Chondrocyte (in vitro differentiated cells): Measurements from ENCODE around the gene SORCS1. TPM values are rescaled to one million over a fixed set of nuclear protein-coding genes. Genes with fewer than 3 reads are reported as not detected.

Experiments
- DNase-seq: peaks from one replicate; pipeline ENCODE4 v3.0.0; 2021; ENCODE audit warnings: mixed read lengths, low spot score
- H3K27ac Mint-ChIP-seq: one replicate; pipeline ENCODE4 v1.8.0; 2021; ENCODE audit warnings: mild to moderate bottlenecking, moderate library complexity, mixed read lengths; ENCODE audit not compliant: unreplicated experiment
- H3K27me3 Mint-ChIP-seq: 2 replicates; pipeline ENCODE4 v1.8.0; 2021; ENCODE audit warnings: low read depth, mixed read lengths
- H3K36me3 Mint-ChIP-seq: 2 replicates; pipeline ENCODE4 v1.8.0; 2021; ENCODE audit warnings: low read depth, mixed read lengths
- H3K4me1 Mint-ChIP-seq: 2 replicates; pipeline ENCODE4 v1.8.0; 2021; ENCODE audit warnings: low read depth, mild to moderate bottlenecking, mixed read lengths
- H3K4me3 Mint-ChIP-seq: one replicate; pipeline ENCODE4 v1.8.0; 2021; ENCODE audit warnings: mild to moderate bottlenecking, moderate library complexity, mixed read lengths; ENCODE audit not compliant: unreplicated experiment
- H3K9me3 Mint-ChIP-seq: 2 replicates; pipeline ENCODE4 v1.8.0; 2021; ENCODE audit warnings: low read depth, mixed read lengths
- total RNA-seq: library from RNA; stranded (reverse); gene quantifications from 3 replicates; pipeline ENCODE4 v1.2.1, GENCODE V29; 2021
- TF ChIP-seq, protein P1 (sequence below): fragments of 200-600 bp; sonication (generic); IDR thresholded peaks from 2 replicates; pipeline ENCODE4 v1.5.0; 2021; ENCODE audit warnings: antibody characterized with exemption, mild to moderate bottlenecking, moderate library complexity

SORCS1 gene
- total RNA-seq, 1 donor from 2014 or later, result not detected

DNA sequence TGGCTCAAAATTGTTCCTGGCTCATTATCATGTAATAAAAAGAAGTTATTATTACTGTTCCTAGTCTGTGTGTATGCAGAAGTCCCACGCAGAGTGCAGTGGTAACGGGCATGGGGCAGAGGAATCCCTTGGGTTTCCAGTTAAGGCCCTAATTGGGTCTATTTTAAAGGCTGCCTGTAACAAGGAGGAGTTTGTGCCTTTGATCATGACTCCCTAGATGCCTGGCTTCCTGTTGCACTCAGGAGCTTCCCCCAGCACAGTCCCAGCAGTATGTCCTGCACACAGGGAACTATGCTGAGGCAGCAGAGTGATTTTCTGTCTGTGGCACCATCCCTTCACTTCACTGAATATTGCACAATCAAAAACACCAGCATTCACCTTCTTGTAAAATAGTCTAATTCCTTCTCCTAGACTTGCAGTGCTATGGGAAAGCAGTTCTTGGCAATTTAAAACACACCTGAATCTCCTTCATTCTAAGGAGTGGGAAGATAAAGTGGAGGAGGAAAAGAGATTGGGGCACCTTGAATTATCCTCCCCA, 22.9 kb downstream of the SORCS1 start:
- DNase-seq, result no peak
- no peaks in the 10 kb centered on the region for H3K27me3 Mint-ChIP-seq
- H3K9me3 Mint-ChIP-seq, result no peaks in the 10 kb centered on the region
- no peak overlapping the region for H3K27ac Mint-ChIP-seq
- TF ChIP-seq, protein P1, sequence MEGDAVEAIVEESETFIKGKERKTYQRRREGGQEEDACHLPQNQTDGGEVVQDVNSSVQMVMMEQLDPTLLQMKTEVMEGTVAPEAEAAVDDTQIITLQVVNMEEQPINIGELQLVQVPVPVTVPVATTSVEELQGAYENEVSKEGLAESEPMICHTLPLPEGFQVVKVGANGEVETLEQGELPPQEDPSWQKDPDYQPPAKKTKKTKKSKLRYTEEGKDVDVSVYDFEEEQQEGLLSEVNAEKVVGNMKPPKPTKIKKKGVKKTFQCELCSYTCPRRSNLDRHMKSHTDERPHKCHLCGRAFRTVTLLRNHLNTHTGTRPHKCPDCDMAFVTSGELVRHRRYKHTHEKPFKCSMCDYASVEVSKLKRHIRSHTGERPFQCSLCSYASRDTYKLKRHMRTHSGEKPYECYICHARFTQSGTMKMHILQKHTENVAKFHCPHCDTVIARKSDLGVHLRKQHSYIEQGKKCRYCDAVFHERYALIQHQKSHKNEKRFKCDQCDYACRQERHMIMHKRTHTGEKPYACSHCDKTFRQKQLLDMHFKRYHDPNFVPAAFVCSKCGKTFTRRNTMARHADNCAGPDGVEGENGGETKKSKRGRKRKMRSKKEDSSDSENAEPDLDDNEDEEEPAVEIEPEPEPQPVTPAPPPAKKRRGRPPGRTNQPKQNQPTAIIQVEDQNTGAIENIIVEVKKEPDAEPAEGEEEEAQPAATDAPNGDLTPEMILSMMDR, result no peak
- H3K36me3 Mint-ChIP-seq, result no peaks in the 10 kb centered on the region
- no peaks in the 10 kb centered on the region for H3K4me1 Mint-ChIP-seq
- no peak overlapping the region for H3K4me3 Mint-ChIP-seq

DNA sequence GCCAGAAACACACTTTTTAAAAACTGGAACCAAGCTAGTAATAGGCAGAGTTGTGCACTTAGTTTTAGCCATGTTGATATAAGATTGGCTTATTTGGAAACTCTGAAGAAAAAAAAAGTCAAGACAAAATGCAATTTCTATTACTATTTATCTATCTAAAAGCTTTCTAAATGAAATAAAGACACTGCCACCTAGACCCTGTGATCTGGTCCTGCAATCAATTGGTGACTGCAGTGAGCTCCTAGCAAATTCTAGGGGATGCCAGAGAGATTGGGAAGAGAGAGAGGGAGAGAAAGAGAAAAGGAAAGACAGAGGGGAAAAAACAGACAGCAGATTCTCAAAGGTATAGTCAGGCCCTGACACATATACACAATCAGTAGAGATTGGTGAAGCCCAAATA, 25.3 kb downstream of the SORCS1 start:
- H3K27ac Mint-ChIP-seq, result no peak overlapping the region
- no peak overlapping the region for H3K4me3 Mint-ChIP-seq
- no peak for DNase-seq
- peaks cover 3% of the 10 kb centered on the region for H3K27me3 Mint-ChIP-seq
- TF ChIP-seq, protein P1, result no peak
- peaks cover 3% of the 10 kb centered on the region for H3K9me3 Mint-ChIP-seq
- H3K4me1 Mint-ChIP-seq, result no peaks in the 10 kb centered on the region
- H3K36me3 Mint-ChIP-seq, result no peaks in the 10 kb centered on the region

DNA sequence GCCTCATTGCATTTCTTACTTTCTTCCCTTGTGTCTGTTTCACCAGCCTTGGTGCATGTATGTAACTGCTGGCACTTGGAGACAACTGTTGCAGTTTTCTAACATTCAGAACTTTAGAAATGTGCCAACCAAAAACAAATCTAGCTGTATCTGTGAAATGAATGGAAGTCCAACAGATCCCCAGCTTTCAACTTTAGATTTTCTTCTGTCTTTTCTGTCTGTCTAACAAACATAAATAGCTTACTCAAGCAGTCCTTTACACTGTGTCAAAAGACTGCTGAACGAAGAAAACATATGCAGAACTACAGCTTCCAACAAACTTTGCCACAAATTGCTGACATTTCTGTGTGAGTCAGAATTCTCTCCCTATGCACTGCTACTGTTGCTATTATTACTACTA, 30.9 kb downstream of the SORCS1 start:
- Mint-ChIP-seq H3K36me3 (no peaks in the 10 kb centered on the region), H3K4me3 (no peak overlapping the region), H3K9me3 (peaks cover 5% of the 10 kb centered on the region), H3K27ac (no peak overlapping the region), H3K27me3 (peaks cover 3% of the 10 kb centered on the region), H3K4me1 (no peaks in the 10 kb centered on the region)
- TF ChIP-seq, protein P1, result no peak
- DNase-seq, result no peak

DNA sequence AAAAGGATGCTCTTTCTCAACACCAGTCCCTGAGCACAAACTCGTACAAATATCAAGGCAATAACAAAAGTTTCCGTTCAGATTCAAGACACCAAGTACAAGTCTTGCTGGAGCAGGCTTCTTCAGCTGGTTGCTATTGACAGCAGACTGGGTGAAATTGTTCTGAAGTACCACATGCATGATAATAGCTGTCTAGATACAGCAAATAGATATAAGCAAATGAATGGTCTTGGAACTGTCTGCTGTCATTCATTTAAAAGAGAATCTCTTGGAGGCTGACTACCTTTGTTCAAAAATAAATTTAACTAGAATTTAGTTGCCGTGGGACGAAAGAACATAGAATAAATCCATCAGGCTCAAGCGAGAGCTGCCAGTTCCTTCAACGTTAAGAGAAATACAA, 35.5 kb downstream of the SORCS1 start:
- TF ChIP-seq, protein P1, result no peak
- H3K9me3 Mint-ChIP-seq, result peaks cover 2% of the 10 kb centered on the region
- H3K4me3 Mint-ChIP-seq, result no peak overlapping the region
- H3K4me1 Mint-ChIP-seq, result no peaks in the 10 kb centered on the region
- no peaks in the 10 kb centered on the region for H3K36me3 Mint-ChIP-seq
- H3K27me3 Mint-ChIP-seq, result no peaks in the 10 kb centered on the region
- DNase-seq, result no peak
- no peak overlapping the region for H3K27ac Mint-ChIP-seq

DNA sequence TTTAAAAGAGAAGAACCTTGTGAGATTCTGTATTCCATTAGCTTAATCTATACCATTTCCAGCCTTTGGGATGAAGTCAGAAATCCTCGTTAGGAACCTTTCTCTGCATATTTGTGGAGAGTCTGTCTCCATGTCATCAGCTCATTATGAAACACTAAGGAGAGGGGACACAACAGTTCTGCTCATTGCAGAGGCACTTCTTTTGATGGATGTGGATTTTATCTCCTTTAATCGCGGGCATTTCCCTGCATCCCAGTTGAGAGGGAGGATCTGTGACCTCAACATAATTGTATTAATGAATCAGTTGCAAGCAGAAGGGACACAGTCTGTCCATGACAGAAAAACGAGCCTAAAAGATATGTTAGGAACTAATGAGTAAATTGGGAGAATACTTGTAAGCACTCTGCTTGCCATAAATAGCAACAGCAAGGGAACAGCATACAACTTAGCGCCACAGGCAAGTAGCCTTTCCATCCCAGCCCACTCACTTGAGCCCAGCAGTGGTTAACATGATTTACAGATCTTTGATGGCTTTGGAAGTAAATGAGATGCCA, 37.9 kb downstream of the SORCS1 start:
- DNase-seq, result no peak
- no peaks in the 10 kb centered on the region for H3K9me3 Mint-ChIP-seq
- H3K4me1 Mint-ChIP-seq, result no peaks in the 10 kb centered on the region
- H3K36me3 Mint-ChIP-seq, result no peaks in the 10 kb centered on the region
- H3K27ac Mint-ChIP-seq, result no peak overlapping the region
- H3K27me3 Mint-ChIP-seq, result no peaks in the 10 kb centered on the region
- H3K4me3 Mint-ChIP-seq, result no peak overlapping the region
- TF ChIP-seq, protein P1, result no peak
